B cell (primary cell): ENCODE results near the gene GPATCH8. TPM values are rescaled to one million over a fixed set of nuclear protein-coding genes. Genes with fewer than 3 reads are reported as not detected.

Experiments
- ATAC-seq: fragments of 200-7000 bp; cut with Tn5 transposase; one replicate; pipeline ENCODE4 v1.10.0; 2021; ENCODE audit warnings: low read depth, mild to moderate bottlenecking, moderate number of reproducible peaks, moderate library complexity
- CTCF ChIA-PET: fragments of 350-600 bp; sonication (Branson Sonifier 250); formaldehyde crosslinking; loops from one replicate; lab custom pipeline; 2021; ENCODE audit warnings: antibody characterized with exemption, inconsistent platforms; lab: Charles Lee
- POLR2A ChIA-PET: fragments of 350-600 bp; sonication (Branson Sonifier 250); formaldehyde crosslinking; loops from one replicate; lab custom pipeline; 2021; ENCODE audit warnings: antibody characterized with exemption; lab: Charles Lee
- DNase-seq: peaks from one replicate; pipeline ENCODE4 v3.0.0; 2013
- H2AFZ ChIP-seq: 2 replicates; pipeline ENCODE4 v1.6.1; 2012; ENCODE audit warnings: mild to moderate bottlenecking, low read depth, low read length; ENCODE audit not compliant: insufficient read depth, poor library complexity, severe bottlenecking
- H3K27ac ChIP-seq, 2 donors: 1 replicate in 1 of 2; 2 replicates in 1 of 2; pipeline ENCODE4 v1.5.1; 2012 to 2013; ENCODE audit warnings: low read length in 2 of 2, mild to moderate bottlenecking in 2 of 2, moderate library complexity in 1 of 2
- H3K27me3 ChIP-seq, 4 experiments: fragments of 200-600 bp in 1 of 4; sonication (generic) in 1 of 4; replicated peaks in 1 of 4; 1 replicate in 2 of 4; 2 replicates in 2 of 4; pipeline versions ENCODE4 v1.6.1 to v1.7.0; 2013 to 2016; ENCODE audit warnings: low read length in 3 of 4, mild to moderate bottlenecking in 2 of 4, mixed read lengths in 1 of 4, moderate library complexity in 1 of 4; ENCODE audit not compliant: insufficient read depth in 4 of 4, control insufficient read depth in 3 of 4; ENCODE audit errors: control extremely low read depth in 1 of 4
- H3K36me3 ChIP-seq, 2 experiments: replicated peaks in 1 of 2; 1 replicate in 1 of 2; 2 replicates in 1 of 2; pipeline versions ENCODE4 v1.6.1 to v1.7.1; 2013; ENCODE audit warnings: low read length in 1 of 2; ENCODE audit not compliant: insufficient read depth in 2 of 2, control insufficient read depth in 1 of 2; ENCODE audit errors: control extremely low read depth in 1 of 2, extremely low read depth in 1 of 2
- H3K4me1 ChIP-seq, 2 donors: fragments of 200-600 bp in 1 of 2; sonication (generic) in 1 of 2; 1 replicate in 1 of 2; 2 replicates in 1 of 2; pipeline versions ENCODE4 v1.5.1 to v1.6.1; 2013 to 2017; ENCODE audit warnings: low read length in 2 of 2; ENCODE audit not compliant: control insufficient read depth in 2 of 2, insufficient read depth in 2 of 2
- H3K4me2 ChIP-seq: replicated peaks from 2 replicates; pipeline ENCODE3; 2012; ENCODE audit warnings: mild to moderate bottlenecking, low read depth, low read length; ENCODE audit not compliant: poor library complexity, severe bottlenecking
- H3K4me3 ChIP-seq, 5 experiments: fragments of 200-600 bp in 1 of 5; sonication (generic) in 1 of 5; 1 replicate in 3 of 5; 2 replicates in 2 of 5; pipeline versions ENCODE4 v1.5.1 to v1.7.0; 2011 to 2016; ENCODE audit warnings: low read length in 4 of 5, mild to moderate bottlenecking in 4 of 5, low read depth in 2 of 5, control low read depth in 1 of 5, moderate library complexity in 1 of 5; ENCODE audit not compliant: insufficient read depth in 1 of 5; ENCODE audit errors: control extremely low read depth in 1 of 5, extremely low read depth in 1 of 5
- H3K79me2 ChIP-seq: fragments of 200-600 bp; sonication (generic); one replicate; pipeline ENCODE4 v1.6.0; 2016; ENCODE audit warnings: low read length; ENCODE audit not compliant: control insufficient read depth, insufficient read depth
- H3K9ac ChIP-seq: fragments of 200-600 bp; sonication (generic); 2 replicates; pipeline ENCODE4 v1.6.1; 2017; ENCODE audit warnings: mild to moderate bottlenecking, low read length, moderate library complexity
- H3K9me3 ChIP-seq, 3 donors: one replicate each; pipeline versions ENCODE4 v1.6.1 to v1.7.1; 2013; ENCODE audit warnings: low read length in 2 of 3; ENCODE audit not compliant: control insufficient read depth in 2 of 3, insufficient read depth in 1 of 3; ENCODE audit errors: control extremely low read depth in 1 of 3
- H4K20me1 ChIP-seq: 2 replicates; pipeline ENCODE4 v1.6.0; 2012; ENCODE audit warnings: mild to moderate bottlenecking, low read length; ENCODE audit not compliant: insufficient read depth, control insufficient read depth, poor library complexity, severe bottlenecking
- H3K27ac Mint-ChIP-seq: one replicate; pipeline ENCODE4 v1.8.0; 2021; ENCODE audit warnings: mixed read lengths
- H3K27me3 Mint-ChIP-seq: one replicate; pipeline ENCODE4 v1.8.0; 2021; ENCODE audit warnings: mixed read lengths
- H3K4me1 Mint-ChIP-seq: one replicate; pipeline ENCODE4 v1.8.0; 2021; ENCODE audit warnings: mixed read lengths
- H3K4me3 Mint-ChIP-seq: one replicate; pipeline ENCODE4 v1.8.0; 2021; ENCODE audit warnings: mixed read lengths
- H3K9me3 Mint-ChIP-seq: one replicate; pipeline ENCODE4 v1.8.0; 2022; ENCODE audit warnings: mixed read lengths; ENCODE audit not compliant: insufficient read depth
- CTCF ChIP-seq: fragments of 200-600 bp; IDR thresholded peaks from one replicate; pipeline ENCODE4 v1.8.0; 2022; ENCODE audit warnings: antibody characterized with exemption, mild to moderate bottlenecking
- EZH2 ChIP-seq: IDR thresholded peaks from 2 replicates; pipeline ENCODE4 v1.6.1; 2012; ENCODE audit warnings: borderline replicate concordance, low read depth, mild to moderate bottlenecking, moderate library complexity, low read length; ENCODE audit not compliant: insufficient read depth, poor library complexity, severe bottlenecking
- WGBS: methylation state at CpG from one replicate; pipeline ENCODE4 v1.1.5; 2013; ENCODE audit warnings: missing lambda C conversion rate; ENCODE audit not compliant: insufficient coverage; 5-methylcytosine and 5-hydroxymethylcytosine counted together
- intact Hi-C: fragments of 100-400 bp; cut with micrococcal nuclease; formaldehyde crosslinking; loops from one replicate; pipeline ENCODE4 v1.10.0; 2022
- polyA plus RNA-seq: library from polyadenylated mRNA; depleted of rRNA; stranded (reverse); fragments of >200 nt; gene quantifications from 2 replicates; pipeline ENCODE4 v1.2.3, GENCODE V29; 2012
- total RNA-seq, 2 donors: library from RNA; stranded (reverse); fragments of 120-200 nt in 1 of 2; gene quantifications; 1 replicate in 1 of 2; 2 replicates in 1 of 2; pipeline versions ENCODE4 v1.2.3 to v1.2.4, GENCODE V29; 2013 to 2022

Gene GPATCH8
- total and polyA plus RNA-seq, 2 donors (not counting 1 experiment from before 2014, with no cell fraction given), result 28.3 to 83.4 TPM

DNA sequence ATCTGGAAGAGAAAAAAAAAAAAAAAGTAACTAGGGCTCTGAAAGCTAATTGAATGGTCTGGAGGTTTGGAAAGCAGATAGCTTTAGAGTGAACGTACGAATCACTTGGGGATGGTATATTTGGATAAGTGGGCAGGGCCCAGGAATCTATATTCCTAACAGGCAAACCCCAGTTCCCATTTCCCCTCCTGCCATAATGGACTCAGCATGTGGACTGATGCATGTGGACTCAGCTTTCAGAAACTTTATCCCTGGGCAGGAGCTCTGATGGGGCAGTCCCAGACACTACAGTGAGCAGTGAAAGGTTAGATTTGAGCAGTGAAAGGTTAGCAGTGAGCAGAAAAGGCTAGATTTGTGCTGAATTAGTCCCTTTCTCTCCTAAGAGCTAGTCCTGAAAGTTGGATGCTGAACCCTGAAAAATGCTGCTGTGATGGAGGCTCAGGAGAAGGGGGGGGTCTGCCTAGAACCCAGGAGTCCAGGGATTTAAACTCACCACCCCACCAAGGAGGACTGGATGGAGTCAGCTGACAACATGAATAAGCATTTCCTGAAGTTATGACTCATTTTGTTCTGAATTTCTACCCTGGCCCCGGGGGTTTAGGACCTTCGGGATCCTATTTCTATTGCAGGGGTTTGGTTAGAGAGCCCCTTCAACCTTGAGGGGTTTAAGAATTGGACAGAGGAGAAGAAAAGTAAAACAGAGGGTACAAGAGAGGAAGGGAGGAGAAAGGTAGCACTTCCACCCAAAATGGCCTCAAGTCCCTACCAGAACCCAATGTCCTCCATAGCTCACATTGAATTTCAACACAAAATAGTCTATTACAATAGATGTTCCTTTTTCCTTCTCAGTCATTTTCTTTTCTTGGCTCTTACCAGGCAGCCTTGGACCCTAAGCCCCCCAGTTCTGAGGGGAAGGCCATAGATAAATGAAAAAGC is 43.7 kb upstream of the GPATCH8 start:
- H3K4me3 ChIP-seq, result no peak overlapping the region
- H3K27ac ChIP-seq, result no peak overlapping the region
- no peak overlapping the region for H3K4me2 ChIP-seq
- TF ChIP-seq EZH2, result no peak
- TF ChIP-seq CTCF, result no peak
- peaks cover 0 to 19% (median 6%) of the 10 kb centered on the region in 4 experiments for H3K27me3 ChIP-seq
- H3K36me3 ChIP-seq, result no peaks in the 10 kb centered on the region
- no CpG with 5 or more reads among the region's 4 CpGs for WGBS
- no peak overlapping the region for H3K9ac ChIP-seq
- Mint-ChIP-seq H3K27me3 (peaks cover 38% of the 10 kb centered on the region), H3K4me1 (no peaks in the 10 kb centered on the region), H3K27ac (no peak overlapping the region), H3K9me3 (no peaks in the 10 kb centered on the region), H3K4me3 (no peak overlapping the region)
- H4K20me1 ChIP-seq, result no peaks in the 10 kb centered on the region
- no peaks in the 10 kb centered on the region for H3K79me2 ChIP-seq
- DNase-seq (no peak), ATAC-seq (no peak)
- H3K4me1 ChIP-seq, result no peaks in the 10 kb centered on the region
- intact Hi-C loops, result no loop called here
- H3K9me3 ChIP-seq, result peaks cover 0 to 12% (median 5%) of the 10 kb centered on the region in 3 donors
- no peak overlapping the region for H2AFZ ChIP-seq
- POLR2A ChIA-PET, result no interaction called here
- CTCF ChIA-PET, result interaction anchor here (0.5 to 2.0 kb wide), 4 partner anchors 11 to 89 kb away, joined by 3 to 15 read pairs (median 6); no protein-coding TSS in a partner anchor

DNA sequence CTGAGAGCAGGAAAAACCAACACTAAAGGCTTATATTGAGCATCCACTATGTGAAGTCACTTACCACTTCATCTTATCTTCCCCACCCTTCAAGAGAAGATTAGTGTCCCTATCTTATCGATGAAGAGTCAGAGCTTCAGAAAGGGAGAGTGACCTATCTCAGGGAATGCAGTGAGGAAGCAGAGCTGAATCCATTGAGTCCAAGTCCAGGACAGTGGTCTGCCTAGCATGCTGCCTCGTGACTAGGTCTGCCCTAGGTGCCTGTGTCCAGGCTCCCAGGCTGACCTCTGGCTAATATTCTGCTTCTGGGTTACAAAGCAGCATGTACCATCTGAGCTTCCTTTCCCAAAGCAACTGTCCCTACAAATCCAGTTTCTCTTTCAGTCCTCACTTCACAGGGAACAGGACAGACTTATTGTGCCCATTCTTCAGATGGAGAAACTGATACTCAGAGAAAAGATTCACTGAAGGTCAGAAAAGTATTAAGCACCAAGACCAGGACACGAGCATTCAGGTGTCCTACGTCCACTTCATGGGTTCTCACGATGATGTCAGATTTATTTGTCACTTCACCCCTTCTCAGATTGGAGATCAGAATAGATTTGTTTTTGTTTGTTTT is 40.8 kb upstream of the GPATCH8 start:
- Mint-ChIP-seq H3K9me3 (no peaks in the 10 kb centered on the region), H3K27ac (no peak overlapping the region), H3K27me3 (peaks cover 37% of the 10 kb centered on the region), H3K4me3 (no peak overlapping the region), H3K4me1 (no peaks in the 10 kb centered on the region)
- no peaks in the 10 kb centered on the region for H3K4me1 ChIP-seq
- WGBS, result 77% methylated on average over 5 of the region's 5 CpGs
- H4K20me1 ChIP-seq, result no peaks in the 10 kb centered on the region
- no peaks in the 10 kb centered on the region for H3K79me2 ChIP-seq
- no peak overlapping the region for H3K9ac ChIP-seq
- no peak overlapping the region for H3K27ac ChIP-seq
- TF ChIP-seq CTCF, result no peak
- no peak for TF ChIP-seq EZH2
- intact Hi-C loops, result no loop called here
- ChIA-PET CTCF (interaction anchor here (0.7 kb wide), 2 partner anchors 10 to 11 kb away, joined by 3 read pairs; no protein-coding TSS in a partner anchor), POLR2A (no interaction called here)
- H3K4me2 ChIP-seq, result no peak overlapping the region
- no peak for ATAC-seq
- H3K27me3 ChIP-seq, result peaks cover 0 to 13% (median 3%) of the 10 kb centered on the region in 4 experiments
- H3K36me3 ChIP-seq, result no peaks in the 10 kb centered on the region
- H3K9me3 ChIP-seq, result peaks cover 0 to 12% (median 5%) of the 10 kb centered on the region in 3 donors
- no peak for DNase-seq
- H3K4me3 ChIP-seq, result no peak overlapping the region
- H2AFZ ChIP-seq, result no peak overlapping the region
